CD4-positive, alpha-beta T cell treated with Interleukin-6 at 100 ng/mL for 8 hours (primary cell): ENCODE data around the gene GALNT2.
A peak's percentile ranks its signal among the peaks of the same experiment; 100 is the strongest.

Experiments used
- DNase-seq: peaks from one replicate; pipeline ENCODE4 v3.0.0-alpha.2; 2020; ENCODE audit warnings: mixed read lengths, low spot score

The GALNT2 gene

GRCh38 chr1:230050973-230051735 is 15.9 kb upstream of the GALNT2 start:
- DNase-seq, result no peak

- no peak for DNase-seq
These were observed 15.0 kb upstream of the GALNT2 start for GRCh38 chr1:230052018-230052417.

GRCh38 chr1:230052665-230053064 is 14.4 kb upstream of the GALNT2 start:
- DNase-seq, result no peak

GRCh38 chr1:230054092-230054749 is 12.8 kb upstream of the GALNT2 start:
- no peak for DNase-seq

GRCh38 chr1:230056098-230056497 is 10.9 kb upstream of the GALNT2 start:
- no peak for DNase-seq

- DNase-seq, result no peak
These were observed 9.9 kb upstream of the GALNT2 start for GRCh38 chr1:230057100-230057499.

GRCh38 chr1:230057681-230058565 is 9.1 kb upstream of the GALNT2 start:
- DNase-seq, result no peak

GRCh38 chr1:230058626-230059025 is 8.4 kb upstream of the GALNT2 start:
- no peak for DNase-seq

GRCh38 chr1:230061801-230062200 is 5.2 kb upstream of the GALNT2 start:
- DNase-seq, result no peak

- DNase-seq, result no peak
These were observed 4.5 kb upstream of the GALNT2 start for GRCh38 chr1:230062521-230062920.

- no peak for DNase-seq
These were observed 2.8 kb upstream of the GALNT2 start for GRCh38 chr1:230064283-230064682.

- no peak for DNase-seq
These were observed 1.9 kb upstream of the GALNT2 start for GRCh38 chr1:230065161-230065560.

- no peak for DNase-seq
These were observed 1.5 kb upstream of the GALNT2 start for GRCh38 chr1:230065571-230065970.

- DNase-seq, result no peak
These were observed 1.0 kb upstream of the GALNT2 start for GRCh38 chr1:230066031-230066430.

- DNase-seq, result peak; percentile 4
These were observed 407 bp downstream of the GALNT2 start for GRCh38 chr1:230067419-230067870.

- DNase-seq, result peak; percentile 6
These were observed 1.0 kb downstream of the GALNT2 start for GRCh38 chr1:230067871-230068620.

- DNase-seq, result no peak
These were observed 1.5 kb downstream of the GALNT2 start for GRCh38 chr1:230068621-230068873.

GRCh38 chr1:230068952-230069684 is 2.1 kb downstream of the GALNT2 start:
- DNase-seq, result no peak

GRCh38 chr1:230069796-230070195 is 2.8 kb downstream of the GALNT2 start:
- DNase-seq, result no peak

- no peak for DNase-seq
These were observed 3.5 kb downstream of the GALNT2 start for GRCh38 chr1:230070321-230071208.
